GM21576 (cell line): ENCODE measurements around the gene CRYGN.

Source experiments
- ATAC-seq: cut with Tn5 transposase; IDR thresholded peaks from one replicate; pipeline ENCODE4 v1.9.1; 2021; ENCODE audit warnings: mild to moderate bottlenecking, moderate library complexity; ENCODE audit not compliant: unreplicated experiment

The CRYGN gene

GRCh38 chr7:151460474-151460855 is 20.5 kb upstream of the CRYGN start:
- ATAC-seq, result no peak

GRCh38 chr7:151459726-151460473 is 20.0 kb upstream of the CRYGN start:
- ATAC-seq, result no peak

- ATAC-seq, result no peak
Observed at GRCh38 chr7:151457534-151457933, 17.6 kb upstream of the CRYGN start.

- no peak for ATAC-seq
Observed at GRCh38 chr7:151456782-151457181, 16.8 kb upstream of the CRYGN start.

- no peak for ATAC-seq
Observed at GRCh38 chr7:151456276-151456675, 16.3 kb upstream of the CRYGN start.

- no peak for ATAC-seq
Observed at GRCh38 chr7:151455690-151456089, 15.7 kb upstream of the CRYGN start.

- ATAC-seq, result no peak
Observed at GRCh38 chr7:151454932-151455530, 15.1 kb upstream of the CRYGN start.

- no peak for ATAC-seq
Observed at GRCh38 chr7:151454305-151454704, 14.4 kb upstream of the CRYGN start.

- ATAC-seq, result no peak
Observed at GRCh38 chr7:151453326-151453791, 13.4 kb upstream of the CRYGN start.

GRCh38 chr7:151452680-151453325 is 12.9 kb upstream of the CRYGN start:
- ATAC-seq, result no peak

- ATAC-seq, result no peak
Observed at GRCh38 chr7:151451626-151452571, 12.0 kb upstream of the CRYGN start.

- no peak for ATAC-seq
Observed at GRCh38 chr7:151451156-151451555, 11.2 kb upstream of the CRYGN start.

GRCh38 chr7:151449990-151450389 is 10.0 kb upstream of the CRYGN start:
- no peak for ATAC-seq

GRCh38 chr7:151448261-151449252 is 8.6 kb upstream of the CRYGN start:
- peak; percentile 64 for ATAC-seq

- ATAC-seq, result no peak
Observed at GRCh38 chr7:151447901-151448260, 7.9 kb upstream of the CRYGN start.

- no peak for ATAC-seq
Observed at GRCh38 chr7:151447312-151447711, 7.4 kb upstream of the CRYGN start.

GRCh38 chr7:151446412-151446811 is 6.5 kb upstream of the CRYGN start:
- no peak for ATAC-seq

GRCh38 chr7:151444632-151445031 is 4.7 kb upstream of the CRYGN start:
- ATAC-seq, result no peak

GRCh38 chr7:151442776-151443496 is 3.0 kb upstream of the CRYGN start:
- no peak for ATAC-seq
